Stimulated activated CD8-positive, alpha-beta memory T cell treated with anti-CD3 and anti-CD28 coated beads, Interleukin-2, amount 100 ng/mL, for 48 hours (primary cell): Measurements from ENCODE around the gene RBM20.
"Not testable (repeated sequence)": the region's sequence is repeated elsewhere in the genome, so short reads cannot be mapped to it uniquely, and the experiment has no call there.

ENCODE experiments used
- DNase-seq, 2 donors: peaks; one replicate each; pipeline ENCODE4 v3.0.0-alpha.2; 2020; ENCODE audit warnings: low read depth in 2 of 2

Gene RBM20

DNA sequence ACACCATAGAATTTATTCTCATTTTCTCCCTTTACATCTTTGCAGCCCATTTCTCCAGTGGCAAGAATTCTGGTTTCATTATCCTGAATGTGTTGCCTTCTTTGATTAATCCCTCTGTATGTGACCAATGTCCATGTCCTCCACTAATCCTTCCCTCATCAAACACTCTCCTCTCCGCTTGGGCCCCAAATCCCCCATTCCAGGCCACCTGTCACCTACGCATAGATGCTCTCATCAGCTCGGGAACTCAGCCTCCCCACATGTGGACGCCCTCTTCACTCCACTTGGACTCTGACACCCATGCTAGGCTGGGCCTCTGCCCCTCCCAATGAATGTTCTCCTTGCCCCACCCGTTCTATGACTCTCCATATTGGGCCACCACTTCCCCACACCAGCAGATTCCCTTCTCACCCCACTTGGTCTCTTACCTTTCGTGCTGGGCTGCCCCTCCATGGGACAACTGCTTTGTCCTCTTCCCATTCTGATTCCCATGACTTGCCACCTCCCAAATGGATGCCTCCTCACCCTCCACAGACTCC lies 18.7 kb upstream of the RBM20 start:
- no peak for DNase-seq

DNA sequence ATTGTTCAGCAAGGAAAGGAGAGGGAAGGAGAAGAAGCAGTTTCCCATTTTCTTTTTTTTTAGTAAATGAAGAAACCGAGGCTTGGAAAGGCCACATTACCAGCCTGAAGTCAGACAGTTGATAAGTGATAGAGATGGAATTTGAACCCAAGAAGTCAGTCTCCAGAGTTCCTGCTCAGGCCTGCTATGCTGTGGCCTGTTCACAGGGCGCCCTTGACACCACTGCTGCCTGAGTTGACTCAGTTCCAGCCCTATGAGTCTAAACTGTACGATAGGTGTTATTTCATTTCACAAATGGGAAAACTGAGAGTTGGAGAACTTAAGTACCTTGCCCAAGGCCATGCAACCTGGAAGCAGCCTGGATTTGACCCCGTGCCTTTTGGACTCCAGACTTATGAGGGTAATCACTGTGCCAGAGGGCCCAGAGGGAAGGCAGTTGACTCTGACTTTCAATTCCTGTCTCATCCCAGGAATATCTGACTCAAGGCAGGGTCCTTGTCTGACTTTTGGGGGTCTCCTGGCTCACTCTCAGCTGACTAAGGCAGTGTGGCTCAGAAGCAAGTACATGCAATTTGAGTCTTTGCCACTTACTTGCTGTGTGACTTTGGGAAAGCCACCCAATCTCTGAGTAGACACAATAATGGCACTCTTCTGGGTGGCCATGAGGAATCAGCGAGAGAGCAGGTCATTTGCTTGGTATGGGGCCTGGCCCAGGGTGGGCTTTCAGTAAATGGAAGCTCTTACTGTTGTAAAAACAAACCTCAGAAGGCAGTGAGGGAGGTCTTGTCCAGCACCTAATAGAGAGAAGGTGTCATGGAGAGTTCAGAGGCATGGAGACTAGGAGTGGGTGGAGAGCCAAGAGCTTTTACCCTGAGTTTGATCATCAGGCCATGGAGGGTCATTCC lies 17.9 kb upstream of the RBM20 start:
- no peak for DNase-seq

DNA sequence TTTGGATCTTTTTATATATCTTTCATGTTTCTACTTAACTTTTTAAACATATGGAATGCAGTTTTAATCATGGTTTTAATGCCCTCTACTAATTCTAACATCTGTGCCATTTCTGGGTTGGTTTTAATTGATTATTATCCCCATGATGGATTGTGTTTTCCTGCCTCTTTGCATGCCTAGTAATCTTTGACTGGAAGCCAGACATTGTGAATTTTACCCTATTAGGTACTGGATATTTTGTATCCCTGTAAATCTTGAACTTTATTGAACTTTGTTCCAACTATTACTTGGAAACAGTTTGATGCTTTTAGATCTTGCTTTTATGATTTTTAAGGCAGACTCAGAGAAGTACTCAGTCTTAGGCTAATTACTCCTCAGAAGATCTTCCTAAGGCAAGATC lies 16.0 kb upstream of the RBM20 start:
- DNase-seq = no peak

DNA sequence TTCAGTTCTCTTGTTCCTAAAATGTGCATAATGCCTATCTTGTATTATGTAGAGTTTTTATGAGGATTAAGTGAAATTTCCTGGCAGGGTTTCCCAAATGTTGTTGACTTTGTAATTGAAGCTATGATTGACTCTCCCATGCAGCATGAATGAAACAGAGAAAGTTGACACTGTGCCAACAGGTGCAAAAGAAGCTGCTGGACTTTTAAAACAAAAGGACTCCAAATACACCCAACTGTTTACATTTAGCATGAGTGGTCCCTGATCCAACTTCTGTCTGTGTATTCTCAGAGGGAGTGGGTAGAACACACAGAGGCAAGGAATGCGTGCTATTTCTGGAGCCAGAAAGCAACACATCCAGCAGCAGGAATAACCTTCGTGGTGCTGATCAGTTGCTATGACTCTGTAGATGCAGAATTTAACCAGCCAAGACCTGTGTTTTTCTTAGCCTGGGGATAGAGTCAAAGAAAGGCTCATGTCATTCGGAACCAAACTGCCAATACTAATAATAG lies 14.4 kb upstream of the RBM20 start:
- no peak for DNase-seq

DNA sequence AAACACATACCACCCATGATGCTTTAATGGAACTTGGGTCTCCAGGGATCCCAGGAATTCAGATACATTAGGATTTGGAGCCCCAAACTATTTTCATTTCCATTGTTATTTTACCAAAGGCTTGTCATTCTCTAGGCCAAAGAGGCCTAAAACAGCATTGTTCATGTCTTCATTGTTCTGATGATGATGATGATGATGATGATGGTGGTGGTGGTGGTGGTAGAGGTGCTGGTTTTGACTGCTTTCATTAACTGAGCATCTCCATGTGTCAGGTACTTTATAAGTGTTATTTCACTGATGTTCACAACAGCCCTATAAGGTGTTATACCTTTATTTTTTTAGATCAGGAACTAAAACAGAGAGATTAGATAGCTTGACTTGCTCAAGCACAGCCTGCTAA lies 12.2 kb upstream of the RBM20 start:
- DNase-seq = no peak

DNA sequence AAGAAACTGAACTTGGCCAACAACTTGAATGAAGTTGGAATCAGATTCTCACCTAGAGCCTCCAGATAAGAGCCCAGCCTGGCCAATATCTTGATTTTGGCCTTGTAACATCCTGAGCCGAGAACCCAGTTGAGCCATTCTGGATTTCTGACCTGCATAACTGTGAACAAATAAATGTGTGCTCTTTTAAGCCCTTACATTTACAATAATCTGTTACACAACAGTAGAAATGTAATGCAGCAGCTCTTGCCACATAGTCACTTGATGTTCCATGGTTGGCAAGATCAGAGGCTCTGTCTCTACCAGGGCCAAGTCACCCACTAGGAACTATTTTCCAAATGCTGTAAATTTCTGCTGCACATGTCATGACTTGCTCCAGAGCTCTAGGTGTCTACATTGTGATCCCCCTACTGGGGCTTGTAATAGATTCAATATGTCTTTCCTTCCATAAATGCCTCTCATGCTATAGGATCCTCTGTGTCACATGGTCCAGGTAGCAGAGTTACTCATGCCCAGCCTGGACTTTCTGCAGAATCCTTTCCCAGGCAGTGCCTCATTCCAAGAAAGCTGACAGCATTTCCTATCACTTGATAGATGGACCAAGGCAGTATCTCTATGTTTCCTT lies 11.4 kb upstream of the RBM20 start:
- no peak for DNase-seq

DNA sequence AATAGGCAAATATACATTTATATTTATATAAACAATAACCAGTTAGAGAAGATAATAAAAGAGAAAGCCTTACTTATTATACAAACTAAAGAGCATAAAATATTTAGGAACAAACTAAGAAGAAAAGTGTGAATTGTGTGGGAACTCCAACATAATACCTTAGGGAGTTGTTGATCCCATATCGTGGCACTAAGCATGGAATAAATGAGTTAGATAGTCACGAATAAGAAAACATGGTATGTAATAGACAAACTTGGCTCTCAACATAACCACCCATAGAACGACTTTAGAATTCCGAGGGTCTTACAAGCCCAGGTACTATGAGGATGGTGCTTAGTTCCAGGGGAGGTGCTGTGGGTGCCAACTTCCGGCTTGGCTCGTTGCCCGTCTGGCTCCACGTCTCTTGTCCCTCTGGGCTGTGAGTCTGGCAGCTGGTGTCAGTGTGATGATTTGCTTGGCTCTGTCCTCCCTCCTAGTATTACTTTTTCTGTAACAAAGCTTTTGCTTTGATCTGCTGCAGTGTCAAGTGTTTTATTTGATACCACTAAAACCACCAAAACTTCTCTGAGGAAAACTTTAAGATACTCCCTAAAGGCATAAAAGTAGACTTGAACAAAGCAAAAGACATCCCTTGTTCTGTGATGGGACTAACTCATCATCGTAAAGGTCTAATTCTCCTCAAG lies 9.5 kb upstream of the RBM20 start:
- no peak for DNase-seq

DNA sequence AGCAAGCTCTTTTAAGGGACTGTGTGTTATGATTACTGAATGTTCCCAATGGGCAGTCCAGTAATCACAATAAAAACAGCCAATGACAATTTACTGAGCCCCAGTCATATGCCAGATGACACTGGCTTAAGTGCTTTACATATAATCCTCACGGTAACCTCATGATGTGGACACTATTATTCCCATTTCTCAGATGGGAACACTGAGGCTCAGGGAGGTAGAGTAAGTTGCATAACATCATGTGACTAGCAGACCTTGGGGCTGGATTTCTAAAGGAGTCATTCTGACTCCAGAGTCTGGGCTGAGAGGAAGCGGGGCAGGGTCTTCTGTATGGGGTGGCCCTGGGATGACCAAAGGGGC lies 7.6 kb upstream of the RBM20 start:
- no peak for DNase-seq

DNA sequence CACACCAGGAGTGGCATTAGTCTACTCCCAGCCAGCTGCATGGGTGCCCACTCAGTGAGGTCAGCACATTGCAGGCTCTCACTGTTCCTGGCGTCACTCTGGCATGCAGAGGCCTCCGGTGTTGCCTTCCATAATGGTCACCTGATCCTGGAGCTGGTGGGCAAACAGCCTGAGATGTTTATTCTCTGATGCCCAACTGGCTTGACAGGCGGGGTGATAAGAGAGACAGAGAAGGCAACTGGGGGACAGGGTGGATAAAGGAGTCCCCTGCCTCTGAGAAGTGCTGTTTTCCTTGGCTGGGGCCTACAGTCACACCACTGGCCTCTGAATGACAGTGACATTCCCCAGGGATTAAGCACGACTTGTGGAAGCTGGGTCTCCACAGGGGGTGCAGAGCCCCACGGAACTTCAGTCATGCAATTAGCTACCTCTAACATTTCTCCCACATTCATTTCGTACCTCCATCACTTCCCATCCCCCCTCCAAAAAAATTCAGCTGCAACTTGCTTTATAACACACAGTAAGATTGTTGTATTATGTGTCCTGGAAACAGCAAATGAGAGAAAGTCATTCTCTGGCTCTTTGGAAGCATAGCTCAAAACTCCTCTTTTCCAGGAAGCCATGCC lies 7.1 kb upstream of the RBM20 start:
- DNase-seq = no peak

DNA sequence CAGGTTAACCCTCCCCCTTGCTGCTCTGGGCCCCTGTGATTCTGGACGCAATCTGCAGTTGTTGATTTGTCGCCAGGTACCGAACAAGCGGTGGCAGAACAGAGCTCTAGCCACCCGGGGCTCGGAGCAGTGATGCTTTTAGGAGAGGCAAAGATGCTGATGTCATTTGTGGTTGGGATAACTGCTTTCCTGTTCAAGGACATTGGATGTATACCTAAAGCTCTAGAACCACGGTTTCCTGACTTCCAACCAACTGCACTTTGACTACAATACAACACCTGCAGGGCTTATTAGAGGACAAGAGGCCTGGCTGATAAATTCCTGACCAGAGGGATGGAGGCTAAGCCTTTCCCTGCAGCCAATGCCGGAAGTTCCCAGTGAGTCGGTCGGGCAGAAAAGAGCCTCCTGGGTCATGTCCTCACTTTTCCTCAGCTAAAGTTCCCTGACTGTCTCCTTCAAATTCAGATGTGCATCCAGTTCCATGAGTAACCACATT lies 6.5 kb upstream of the RBM20 start:
- DNase-seq = no peak

DNA sequence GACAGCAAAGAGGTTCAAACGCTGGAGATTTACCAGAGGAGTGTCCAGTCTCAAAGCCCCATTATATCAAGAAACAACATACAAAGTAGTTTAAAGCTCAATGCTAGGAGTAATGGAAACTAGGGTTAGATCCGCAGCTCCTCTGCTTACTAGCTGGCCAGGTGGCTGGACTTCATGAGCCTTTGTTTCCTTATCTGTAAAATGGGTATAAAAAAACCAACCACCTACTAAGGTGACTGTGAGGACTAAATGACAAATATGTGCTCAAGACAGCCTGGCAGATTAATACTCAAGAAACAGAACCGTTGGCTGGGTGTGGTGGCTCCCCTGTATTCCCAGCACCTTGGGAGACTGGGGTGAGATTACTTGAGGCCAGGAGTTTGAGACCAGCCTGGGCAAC lies 5.8 kb upstream of the RBM20 start:
- DNase-seq = no peak

DNA sequence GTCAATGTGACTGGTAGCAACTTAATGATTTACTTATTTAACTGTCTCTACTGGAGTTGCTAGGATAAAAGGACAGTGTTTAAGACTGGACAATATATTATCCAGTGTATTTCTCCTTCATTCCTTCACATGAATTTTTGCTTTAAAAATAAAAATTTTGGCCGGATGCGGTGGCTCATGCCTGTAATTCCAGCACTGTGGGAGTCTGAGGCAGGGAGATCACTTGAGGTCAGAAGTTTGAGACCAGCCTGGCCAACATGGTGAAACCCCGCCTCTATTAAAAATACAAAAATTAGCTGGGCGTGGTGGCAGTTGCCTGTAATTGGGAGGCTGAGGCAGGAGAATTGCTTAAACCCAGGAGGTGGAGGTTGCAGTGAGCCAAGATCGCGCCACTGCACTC lies 5.1 kb upstream of the RBM20 start:
- not testable (repeated sequence) for DNase-seq

DNA sequence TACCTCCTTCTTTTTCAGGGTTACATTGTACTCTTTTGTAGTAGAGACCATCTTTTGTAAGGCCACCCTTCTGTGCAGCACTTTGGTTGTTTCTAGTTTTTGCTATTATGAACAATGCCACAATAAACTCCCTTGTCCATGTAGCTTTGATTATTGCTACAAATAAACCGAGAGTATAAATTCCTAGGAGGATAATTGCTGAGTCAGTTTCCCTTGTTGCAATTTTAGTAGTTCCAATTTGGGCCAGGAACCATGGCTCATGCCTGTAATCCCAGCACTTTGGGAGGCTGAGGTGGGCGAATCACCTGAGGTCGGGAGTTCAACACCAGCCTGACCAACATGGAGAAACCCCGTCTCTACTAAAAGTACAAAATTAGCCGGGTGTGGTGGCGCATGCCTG lies 4.3 kb upstream of the RBM20 start:
- not testable (repeated sequence) for DNase-seq

DNA sequence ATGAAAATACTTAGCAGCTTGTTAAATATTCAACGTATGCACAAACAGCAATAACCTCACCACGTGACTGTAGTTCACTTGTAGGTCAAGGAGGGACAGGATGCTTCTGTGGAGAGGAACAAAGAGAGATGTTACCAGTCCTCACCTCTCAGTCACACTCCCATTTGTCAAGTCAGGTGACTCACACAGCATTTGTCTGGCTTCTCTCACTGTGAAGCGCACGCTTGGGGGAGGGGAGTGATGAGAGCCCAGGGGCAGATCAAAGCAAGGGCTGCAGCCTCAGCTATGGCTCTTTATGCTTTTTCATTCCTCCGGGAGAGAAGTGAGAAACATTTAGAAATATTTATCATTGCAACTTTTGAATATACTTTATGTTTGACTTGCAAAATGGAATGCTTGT lies 2.9 kb upstream of the RBM20 start:
- DNase-seq = no peak

DNA sequence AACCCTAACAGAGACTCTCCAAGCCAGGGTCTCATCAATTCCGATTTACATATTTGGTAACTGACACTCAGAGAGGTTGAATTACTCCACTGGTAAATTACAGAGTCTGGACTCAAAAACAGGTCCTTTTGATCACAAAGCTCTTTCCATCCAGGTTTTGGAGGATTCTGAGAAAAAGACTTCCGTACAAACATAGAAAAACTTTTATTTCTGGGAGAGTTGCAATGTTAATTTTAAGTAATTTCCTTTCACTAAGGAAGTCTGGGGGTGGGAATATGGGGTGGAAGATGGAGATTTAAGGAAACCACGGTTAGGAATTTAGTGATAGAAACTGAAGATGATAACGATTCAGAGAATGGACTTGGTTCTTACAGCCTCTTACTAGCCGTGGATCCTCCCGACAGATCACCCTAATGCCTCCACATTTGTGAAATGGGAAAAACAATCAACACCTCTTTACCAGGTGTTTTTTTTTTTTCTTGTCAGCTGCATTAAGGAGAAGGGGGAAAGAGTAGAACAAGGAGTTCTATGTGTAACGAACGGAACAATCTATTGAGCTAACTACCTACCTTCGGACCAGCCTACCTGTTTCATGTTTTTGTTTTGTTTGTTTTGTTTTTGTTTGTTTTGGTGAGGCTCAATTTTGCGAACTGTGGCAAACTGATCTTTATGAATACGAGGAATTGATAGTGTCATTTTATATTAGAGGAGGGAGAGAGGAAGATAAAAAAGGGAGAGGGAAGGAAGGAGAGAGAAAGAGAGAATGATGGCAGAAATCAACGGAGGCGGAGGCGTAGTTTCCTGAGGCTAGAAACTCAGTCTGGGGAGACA lies 1.7 kb upstream of the RBM20 start:
- no peak for DNase-seq

DNA sequence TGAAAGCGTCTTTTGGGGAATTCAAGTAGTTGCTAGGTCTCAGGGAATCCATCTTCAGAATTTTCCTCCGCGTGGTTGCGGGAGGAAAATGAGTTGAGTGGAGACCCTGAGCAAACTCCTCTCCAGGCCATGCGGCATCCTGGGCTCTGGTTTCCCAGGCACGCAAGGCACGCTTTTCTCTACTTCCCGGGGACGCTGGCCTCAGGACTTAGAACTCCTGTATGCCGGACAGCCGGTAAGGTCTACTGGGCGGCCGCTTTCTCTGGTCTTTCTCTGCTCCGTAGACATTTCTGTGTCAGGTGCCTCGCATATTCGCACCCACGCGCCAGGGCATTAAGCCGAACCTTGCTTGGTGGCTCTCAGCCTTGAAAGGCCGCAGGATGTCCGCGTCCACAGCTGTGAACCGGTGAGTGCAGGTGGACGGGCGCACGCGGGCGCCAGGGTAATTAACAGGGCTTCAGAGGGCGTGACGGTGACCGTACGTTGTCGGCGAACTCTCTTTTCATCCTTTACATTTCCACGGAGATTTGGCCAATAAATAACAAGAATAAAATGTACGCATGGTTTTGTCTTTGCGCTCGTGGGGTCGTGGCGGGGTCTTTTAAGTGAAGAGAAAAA lies 992 bp upstream of the RBM20 start:
- no peak for DNase-seq

DNA sequence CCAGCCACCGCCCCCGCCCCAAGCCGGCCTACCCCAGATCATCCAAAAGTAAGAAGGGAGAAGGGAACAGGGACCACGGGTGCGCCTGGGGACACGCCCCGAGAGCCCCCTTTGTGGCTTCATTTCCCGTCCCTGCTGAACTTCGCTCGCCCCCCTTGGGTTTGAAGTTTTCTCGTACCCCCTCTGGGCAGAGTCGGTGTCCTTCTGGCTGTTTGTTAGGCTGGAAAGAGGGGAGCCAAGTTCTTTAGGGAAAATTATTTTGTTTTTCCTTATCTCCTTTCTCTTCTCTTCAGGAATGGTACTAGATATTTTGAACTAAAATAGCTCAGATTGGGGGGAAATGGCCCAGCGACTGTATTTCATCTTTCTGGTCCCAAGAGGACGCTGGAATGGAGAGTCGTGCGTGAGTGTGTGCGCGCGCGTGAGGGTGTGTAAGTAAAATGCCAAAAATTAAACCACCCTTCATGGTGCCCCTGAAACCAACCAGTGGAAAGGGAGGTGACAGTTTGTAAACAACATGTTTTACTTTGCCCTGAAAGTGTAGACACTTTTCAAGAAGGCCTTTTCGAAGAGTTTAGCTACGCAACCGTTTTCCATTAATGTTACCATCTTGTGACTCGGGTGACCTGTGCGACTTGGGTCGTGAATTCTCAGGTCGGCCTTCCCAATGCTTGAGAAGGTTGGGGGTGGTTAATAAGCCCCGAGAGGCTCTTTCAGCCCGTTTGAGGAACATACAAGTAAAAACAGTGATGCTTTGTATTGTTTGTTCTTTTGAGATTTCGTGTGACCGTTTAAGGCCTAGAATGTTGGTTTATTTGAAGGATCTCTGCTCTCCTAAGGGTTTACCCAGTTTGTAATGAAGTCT lies 694 bp downstream of the RBM20 start:
- no peak for DNase-seq

DNA sequence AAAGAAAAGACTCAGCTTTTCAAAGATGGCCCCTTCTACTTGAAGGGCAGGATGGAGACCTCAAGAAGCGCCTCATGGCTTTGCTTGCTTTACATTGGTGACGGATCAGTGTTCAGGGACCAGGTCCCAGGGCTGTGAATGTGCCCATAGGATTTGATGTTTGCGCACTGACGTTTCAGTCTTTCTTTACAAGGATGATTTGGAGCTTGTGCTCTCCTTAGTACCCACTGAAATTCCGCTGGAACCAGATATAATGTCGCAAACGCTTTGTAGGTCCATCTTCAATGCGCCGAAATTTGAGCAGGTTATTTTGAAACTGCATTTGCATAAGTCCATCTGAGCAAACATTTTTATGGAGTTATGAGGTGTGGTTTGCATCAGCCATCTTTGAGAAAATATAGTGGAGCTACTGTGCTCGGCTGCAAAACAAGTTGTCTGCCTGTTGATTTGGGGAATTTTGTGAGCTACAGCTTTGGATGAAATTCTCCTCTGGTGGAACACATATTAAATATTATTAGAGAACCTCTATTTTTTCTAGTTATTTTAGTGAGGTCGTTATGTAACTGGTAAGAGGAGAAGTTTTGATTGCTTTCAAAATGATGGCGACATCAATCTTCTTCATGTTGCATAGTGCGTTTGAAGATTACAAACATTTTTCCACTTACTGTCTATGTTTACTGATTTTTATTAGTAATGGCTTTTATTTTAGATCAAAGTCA lies 2.4 kb downstream of the RBM20 start:
- DNase-seq = no peak

DNA sequence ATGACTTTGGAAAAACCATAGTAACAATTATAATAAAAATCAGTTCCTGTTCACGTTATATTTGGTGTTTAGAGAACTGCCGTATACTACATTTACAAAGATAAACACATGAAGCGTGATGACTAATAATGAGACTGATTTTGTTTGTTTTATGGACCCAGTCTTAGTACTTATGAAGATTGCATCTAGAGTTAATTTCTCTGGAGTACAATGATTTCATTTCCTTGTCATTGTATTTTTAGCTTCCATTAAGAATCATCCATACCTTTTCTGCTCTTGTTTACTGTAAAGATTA lies 2.9 kb downstream of the RBM20 start:
- DNase-seq = no peak
